ENCODE results near the gene UTP14A.
"Not testable (repeated sequence)": the region's sequence is repeated elsewhere in the genome, so short reads cannot be mapped to it uniquely, and the experiment has no call there.

- not testable (repeated sequence) for TF ChIP-seq POLR2A, CTCF (IDR thresholded peaks at IDR 0.05)
Observed at GRCh38 chrX:129866321-129866720, 39.6 kb upstream of the UTP14A start.
